Cardiac fibroblast (primary cell): ENCODE data around the gene RAB17.

ENCODE experiments used
- DNase-seq, 2 donors: peaks; one replicate each; pipeline versions ENCODE4 v3.0.0 to v3.0.0-alpha.2; 2010; ENCODE audit warnings: low read depth in 2 of 2
- H3K4me3 ChIP-seq, 2 donors: replicated peaks in 1 of 2; 1 replicate in 1 of 2; 2 replicates in 1 of 2; pipeline ENCODE4 v1.5.1; 2011; ENCODE audit warnings: low read depth in 2 of 2, low read length in 2 of 2, mild to moderate bottlenecking in 2 of 2, moderate library complexity in 1 of 2
- TF ChIP-seq, protein P1 (sequence below): IDR thresholded peaks from one replicate; pipeline ENCODE4 v1.5.1; 2011; ENCODE audit warnings: low read depth, mild to moderate bottlenecking, low read length, inconsistent platforms

Gene RAB17

DNA sequence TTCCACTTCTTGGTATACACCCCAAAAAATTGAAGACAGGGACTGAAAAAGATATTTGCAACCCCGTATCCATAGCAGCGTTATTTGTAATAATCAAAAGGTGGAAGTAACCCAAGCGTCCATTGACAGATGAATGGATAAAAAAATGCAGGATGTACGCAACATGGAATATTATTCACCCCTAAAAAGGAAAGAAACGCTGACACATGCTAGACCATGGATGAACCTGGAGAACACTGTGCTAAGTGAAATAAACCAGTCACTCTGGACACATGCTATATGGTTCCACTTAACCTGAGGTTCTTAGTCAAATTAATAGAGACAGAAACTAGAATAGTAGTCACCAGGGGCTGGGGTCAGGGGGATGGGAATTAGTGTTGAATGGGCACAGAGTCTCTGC is 62.8 kb downstream of the RAB17 start:
- no peak overlapping the region for H3K4me3 ChIP-seq
- DNase-seq = no peak
- TF ChIP-seq, protein P1, sequence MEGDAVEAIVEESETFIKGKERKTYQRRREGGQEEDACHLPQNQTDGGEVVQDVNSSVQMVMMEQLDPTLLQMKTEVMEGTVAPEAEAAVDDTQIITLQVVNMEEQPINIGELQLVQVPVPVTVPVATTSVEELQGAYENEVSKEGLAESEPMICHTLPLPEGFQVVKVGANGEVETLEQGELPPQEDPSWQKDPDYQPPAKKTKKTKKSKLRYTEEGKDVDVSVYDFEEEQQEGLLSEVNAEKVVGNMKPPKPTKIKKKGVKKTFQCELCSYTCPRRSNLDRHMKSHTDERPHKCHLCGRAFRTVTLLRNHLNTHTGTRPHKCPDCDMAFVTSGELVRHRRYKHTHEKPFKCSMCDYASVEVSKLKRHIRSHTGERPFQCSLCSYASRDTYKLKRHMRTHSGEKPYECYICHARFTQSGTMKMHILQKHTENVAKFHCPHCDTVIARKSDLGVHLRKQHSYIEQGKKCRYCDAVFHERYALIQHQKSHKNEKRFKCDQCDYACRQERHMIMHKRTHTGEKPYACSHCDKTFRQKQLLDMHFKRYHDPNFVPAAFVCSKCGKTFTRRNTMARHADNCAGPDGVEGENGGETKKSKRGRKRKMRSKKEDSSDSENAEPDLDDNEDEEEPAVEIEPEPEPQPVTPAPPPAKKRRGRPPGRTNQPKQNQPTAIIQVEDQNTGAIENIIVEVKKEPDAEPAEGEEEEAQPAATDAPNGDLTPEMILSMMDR = no peak

DNA sequence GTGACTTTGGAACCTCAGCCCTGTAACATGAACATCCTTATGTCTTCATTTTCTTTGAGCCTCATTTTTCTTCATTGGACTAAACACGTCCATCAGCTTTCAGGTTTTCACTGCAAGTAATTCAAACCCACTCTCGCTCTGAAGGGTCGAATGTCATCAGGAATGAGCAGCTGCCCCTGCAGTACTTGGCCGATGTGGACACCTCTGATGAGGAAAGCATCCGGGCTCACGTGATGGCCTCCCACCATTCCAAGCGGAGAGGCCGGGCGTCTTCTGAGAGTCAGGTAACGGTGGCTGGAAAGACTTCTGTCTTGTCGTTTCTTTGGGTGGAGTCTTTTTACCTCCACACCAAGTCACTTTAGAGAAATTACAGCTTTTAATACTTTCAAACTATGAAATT is 63.3 kb downstream of the RAB17 start:
- H3K4me3 ChIP-seq = no peak overlapping the region
- no peak for DNase-seq
- TF ChIP-seq, protein P1 = no peak

DNA sequence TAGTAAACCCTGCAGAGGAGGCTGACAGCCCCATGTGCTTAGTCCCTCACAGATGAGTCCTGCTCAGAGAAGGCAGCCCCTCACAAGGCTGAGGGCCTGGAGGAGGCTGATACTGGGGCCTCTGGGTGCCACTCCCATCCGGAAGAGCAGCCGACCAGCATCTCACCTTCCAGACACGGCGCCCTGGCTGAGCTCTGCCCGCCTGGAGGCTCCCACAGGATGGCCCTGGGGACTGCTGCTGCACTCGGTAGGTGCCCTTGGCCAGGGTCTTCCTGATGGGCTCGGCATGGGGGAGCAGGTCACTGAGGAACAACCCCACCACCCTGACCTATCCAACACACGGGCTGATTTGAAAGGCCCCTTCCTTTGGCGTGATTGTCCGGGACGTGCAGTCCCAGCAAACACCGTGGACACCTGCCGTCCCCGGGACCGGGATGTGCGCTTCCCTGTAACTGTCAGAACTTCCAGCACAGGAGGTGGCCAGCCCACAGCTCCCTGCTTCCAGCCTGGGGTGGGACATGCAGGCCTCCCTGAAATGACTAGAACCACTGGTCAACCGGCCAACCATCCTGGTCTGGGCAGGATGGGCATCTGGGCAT is 64.9 kb downstream of the RAB17 start:
- TF ChIP-seq, protein P1 = no peak
- DNase-seq = no peak
- H3K4me3 ChIP-seq = no peak overlapping the region

DNA sequence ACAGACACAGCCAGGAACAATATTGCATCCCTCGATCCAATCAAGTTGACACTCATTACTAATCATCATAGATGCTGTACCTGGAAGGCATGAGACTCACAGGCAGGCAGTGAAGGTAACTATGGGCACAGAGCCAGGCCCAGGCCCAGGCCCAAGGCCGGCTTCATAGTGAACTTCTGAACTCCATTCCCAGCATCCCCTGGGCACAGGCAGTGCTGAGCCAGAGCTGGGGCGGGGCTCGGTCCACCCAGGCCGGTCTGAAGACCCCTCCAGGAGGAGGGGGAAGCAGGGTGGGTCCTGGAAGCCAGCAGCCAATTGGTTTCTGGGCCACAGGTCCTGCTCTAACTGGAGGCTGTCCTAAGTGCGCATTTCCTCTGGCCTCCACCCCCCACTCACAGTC is 65.9 kb downstream of the RAB17 start:
- TF ChIP-seq, protein P1 = no peak
- DNase-seq = no peak
- no peak overlapping the region for H3K4me3 ChIP-seq
